ENCODE results near the gene CNOT4.

Gene CNOT4

DNA sequence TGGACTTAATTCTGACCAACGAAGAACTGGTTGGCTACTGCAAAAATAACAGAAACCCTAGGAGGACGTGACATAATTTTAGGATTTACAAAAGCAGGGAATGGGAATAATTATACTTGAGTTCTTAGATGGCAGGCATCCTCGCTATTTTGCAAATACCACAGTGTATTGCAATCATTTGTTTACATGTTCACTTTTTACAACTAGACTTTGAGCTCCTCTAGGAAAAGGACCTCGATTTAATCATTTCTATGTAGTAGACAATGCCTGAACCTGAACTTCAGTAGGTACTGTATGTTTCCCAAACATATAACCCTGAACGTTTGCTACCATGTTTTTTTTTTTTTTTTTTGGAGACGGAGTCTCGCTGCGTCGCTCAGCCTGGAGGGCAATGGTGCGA is 137.7 kb downstream of the CNOT4 start:
- in situ Hi-C loops (cut with HindIII; ENCODE audit: low sequenced_read_pairs): no loop called here
- no peak overlapping the region for H3K4me3 ChIP-seq (ENCODE audit: low read depth, low read length)
- no peak for DNase-seq (ENCODE audit: low read depth)
- TF ChIP-seq, protein P1, sequence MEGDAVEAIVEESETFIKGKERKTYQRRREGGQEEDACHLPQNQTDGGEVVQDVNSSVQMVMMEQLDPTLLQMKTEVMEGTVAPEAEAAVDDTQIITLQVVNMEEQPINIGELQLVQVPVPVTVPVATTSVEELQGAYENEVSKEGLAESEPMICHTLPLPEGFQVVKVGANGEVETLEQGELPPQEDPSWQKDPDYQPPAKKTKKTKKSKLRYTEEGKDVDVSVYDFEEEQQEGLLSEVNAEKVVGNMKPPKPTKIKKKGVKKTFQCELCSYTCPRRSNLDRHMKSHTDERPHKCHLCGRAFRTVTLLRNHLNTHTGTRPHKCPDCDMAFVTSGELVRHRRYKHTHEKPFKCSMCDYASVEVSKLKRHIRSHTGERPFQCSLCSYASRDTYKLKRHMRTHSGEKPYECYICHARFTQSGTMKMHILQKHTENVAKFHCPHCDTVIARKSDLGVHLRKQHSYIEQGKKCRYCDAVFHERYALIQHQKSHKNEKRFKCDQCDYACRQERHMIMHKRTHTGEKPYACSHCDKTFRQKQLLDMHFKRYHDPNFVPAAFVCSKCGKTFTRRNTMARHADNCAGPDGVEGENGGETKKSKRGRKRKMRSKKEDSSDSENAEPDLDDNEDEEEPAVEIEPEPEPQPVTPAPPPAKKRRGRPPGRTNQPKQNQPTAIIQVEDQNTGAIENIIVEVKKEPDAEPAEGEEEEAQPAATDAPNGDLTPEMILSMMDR (IDR thresholded peaks at IDR 0.05; ENCODE audit: low read depth, low read length, missing control alignments): no peak

DNA sequence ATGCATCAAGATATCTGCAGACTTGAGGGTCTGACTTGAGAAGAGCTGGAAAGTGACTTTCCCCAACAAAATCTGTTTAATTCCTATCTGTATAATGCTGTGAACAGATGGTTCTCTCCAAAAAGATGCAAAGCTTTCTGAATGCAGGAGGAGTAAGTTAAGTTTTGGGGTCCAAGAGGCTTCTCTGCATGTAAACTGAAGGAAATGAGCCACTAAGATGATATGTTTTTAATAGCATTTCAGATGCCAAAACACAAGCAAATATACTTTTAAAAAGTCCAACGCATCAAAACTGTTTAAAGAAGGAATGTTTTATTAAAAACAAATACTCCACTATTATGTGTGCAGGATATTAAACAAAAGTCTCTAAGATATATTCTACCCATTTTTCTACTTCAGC is 139.2 kb downstream of the CNOT4 start:
- DNase-seq (ENCODE audit: low read depth): no peak
- in situ Hi-C loops (cut with HindIII; ENCODE audit: low sequenced_read_pairs): no loop called here
- TF ChIP-seq, protein P1 (IDR thresholded peaks at IDR 0.05; ENCODE audit: low read depth, low read length, missing control alignments): no peak

DNA sequence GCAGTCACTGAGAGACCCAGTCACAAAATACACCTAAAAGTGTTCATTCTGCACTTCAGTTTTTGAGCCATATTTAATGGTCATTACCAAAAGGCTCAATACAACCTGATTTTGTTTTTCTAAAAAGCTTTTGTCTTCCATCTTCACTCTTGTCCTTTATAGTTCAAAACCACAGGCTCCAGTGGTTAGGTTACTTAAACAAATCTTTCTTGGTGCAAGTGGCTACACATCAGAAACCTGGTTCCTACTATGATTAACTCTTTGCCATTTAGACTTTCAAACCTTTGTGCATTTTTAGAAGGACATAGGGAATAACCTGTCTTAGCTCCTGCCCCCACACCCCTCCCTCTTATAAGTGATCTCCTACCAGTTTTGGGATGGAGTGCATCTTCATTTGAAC is 140.5 kb downstream of the CNOT4 start:
- in situ Hi-C loops (cut with HindIII; ENCODE audit: low sequenced_read_pairs): no loop called here
- TF ChIP-seq, protein P1 (IDR thresholded peaks at IDR 0.05; ENCODE audit: low read depth, low read length, missing control alignments): no peak
- no peak overlapping the region for H3K4me3 ChIP-seq (ENCODE audit: low read depth, low read length)
- no peak for DNase-seq (ENCODE audit: low read depth)

More for the DNA sequence above, 139.2 kb downstream of the CNOT4 start:
- H3K4me3 ChIP-seq (ENCODE audit: low read depth, low read length): no peak overlapping the region

DNA sequence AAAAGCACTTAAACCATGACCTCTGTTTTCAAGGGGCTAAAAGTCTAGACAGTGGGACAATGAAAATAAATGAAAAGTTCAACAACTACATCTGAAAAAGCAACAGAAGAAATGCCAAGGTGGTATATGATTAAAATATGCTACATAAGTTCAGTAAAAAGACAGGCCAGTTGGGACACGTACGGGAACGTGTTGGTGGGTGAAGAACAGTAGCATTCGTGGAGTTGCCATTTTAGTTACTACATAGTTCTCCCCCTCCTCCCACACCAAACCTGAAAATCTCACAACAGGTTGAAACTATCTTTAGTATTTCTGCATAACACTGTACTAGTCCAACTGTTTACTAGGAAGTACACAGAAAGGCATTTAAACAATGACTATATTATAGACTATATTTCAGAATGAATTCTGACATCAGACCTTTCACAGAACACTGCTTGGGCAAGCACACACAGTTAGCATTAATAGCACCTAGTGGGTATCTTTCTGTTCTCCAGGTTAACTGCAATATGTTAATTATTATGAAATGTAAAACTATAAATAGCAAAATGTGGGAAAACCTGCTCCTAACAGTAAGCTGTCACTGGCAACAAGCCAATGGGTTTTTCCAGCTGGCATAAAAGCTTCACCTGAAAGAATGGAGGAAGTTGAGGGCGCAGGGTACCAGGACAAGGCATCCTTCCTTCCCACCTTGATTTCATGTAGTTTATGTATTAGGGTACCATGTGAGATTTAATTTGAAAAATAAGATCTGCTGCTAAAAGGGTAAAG is 141.3 kb downstream of the CNOT4 start:
- no peak for DNase-seq (ENCODE audit: low read depth)
- TF ChIP-seq, protein P1 (IDR thresholded peaks at IDR 0.05; ENCODE audit: low read depth, low read length, missing control alignments): no peak
- in situ Hi-C loops (cut with HindIII; ENCODE audit: low sequenced_read_pairs): no loop called here
- H3K4me3 ChIP-seq (ENCODE audit: low read depth, low read length): no peak overlapping the region

DNA sequence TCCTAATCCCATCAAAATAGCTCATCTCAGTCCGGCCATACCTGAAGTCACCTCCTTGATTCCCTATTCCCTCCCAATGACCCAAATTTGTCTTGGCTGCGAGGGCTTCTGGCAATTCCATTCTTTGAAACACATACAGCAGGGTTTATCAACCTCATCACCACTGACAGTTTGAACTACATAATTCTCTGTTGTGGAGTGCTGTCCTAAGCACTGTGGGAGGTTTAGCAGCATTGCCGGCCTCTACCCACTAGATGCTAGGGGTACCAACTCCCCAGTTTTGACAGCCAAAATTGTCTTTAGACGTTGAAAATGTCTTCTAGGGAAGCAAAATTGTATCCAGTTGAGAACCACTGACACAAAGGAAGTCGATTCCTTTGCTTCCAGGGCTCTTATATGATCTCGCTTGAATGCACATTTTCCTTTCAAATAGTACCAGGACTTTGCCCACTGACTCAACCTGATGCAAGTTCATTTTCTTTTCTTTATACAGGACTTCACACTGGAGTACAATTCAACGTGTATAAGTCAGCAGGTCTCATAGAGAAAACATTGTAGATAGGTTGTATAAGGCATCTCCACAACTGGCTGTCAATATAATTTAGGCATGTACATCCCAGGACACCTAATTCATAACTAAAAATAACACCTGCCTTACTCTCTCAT is 142.9 kb downstream of the CNOT4 start:
- DNase-seq (ENCODE audit: low read depth): no peak
- TF ChIP-seq, protein P1 (IDR thresholded peaks at IDR 0.05; ENCODE audit: low read depth, low read length, missing control alignments): no peak
- in situ Hi-C loops (cut with HindIII; ENCODE audit: low sequenced_read_pairs): no loop called here
- no peak overlapping the region for H3K4me3 ChIP-seq (ENCODE audit: low read depth, low read length)

DNA sequence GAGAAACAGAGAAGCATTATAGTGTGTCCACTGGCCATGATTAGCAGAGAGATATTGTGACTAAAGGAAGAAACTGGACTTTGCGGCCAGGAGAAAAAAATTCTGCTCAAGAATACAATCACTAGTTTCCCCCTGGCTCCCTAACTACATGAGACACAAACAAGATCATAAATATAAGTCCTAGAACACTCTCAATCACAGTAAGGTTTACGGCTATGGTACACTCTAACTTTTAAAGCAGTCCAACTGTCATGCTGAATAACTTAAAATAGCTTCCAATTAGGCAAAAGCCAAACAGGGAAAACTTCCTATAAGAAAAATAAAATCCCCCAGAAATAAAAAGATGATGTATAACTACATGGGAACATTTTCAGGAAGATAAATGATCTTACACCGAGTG is 144.2 kb downstream of the CNOT4 start:
- in situ Hi-C loops (cut with HindIII; ENCODE audit: low sequenced_read_pairs): no loop called here
- no peak overlapping the region for H3K4me3 ChIP-seq (ENCODE audit: low read depth, low read length)
- no peak for DNase-seq (ENCODE audit: low read depth)
- TF ChIP-seq, protein P1 (IDR thresholded peaks at IDR 0.05; ENCODE audit: low read depth, low read length, missing control alignments): no peak
